GM12801 (cell line): ENCODE data around the gene HLA-DOA.

Experiments
- CTCF ChIP-seq: IDR thresholded peaks from one replicate; pipeline ENCODE4 v1.5.1; 2011; ENCODE audit warnings: control low read depth; ENCODE audit not compliant: insufficient read length; ENCODE audit errors: extremely low read depth

Gene HLA-DOA

GRCh38 chr6:32983493-32983848, 25.9 kb downstream of the HLA-DOA start:
- TF ChIP-seq CTCF: no peak

- TF ChIP-seq CTCF: no peak
These were observed 26.5 kb downstream of the HLA-DOA start for GRCh38 chr6:32982702-32983492.

- TF ChIP-seq CTCF: no peak
These were observed 27.2 kb downstream of the HLA-DOA start for GRCh38 chr6:32982084-32982701.

- no peak for TF ChIP-seq CTCF
These were observed 28.8 kb downstream of the HLA-DOA start for GRCh38 chr6:32980488-32981038.

- no peak for TF ChIP-seq CTCF
These were observed 29.5 kb downstream of the HLA-DOA start for GRCh38 chr6:32979720-32980487.

GRCh38 chr6:32977953-32978324, 31.5 kb downstream of the HLA-DOA start:
- TF ChIP-seq CTCF: no peak

- no peak for TF ChIP-seq CTCF
These were observed 32.0 kb downstream of the HLA-DOA start for GRCh38 chr6:32977272-32977952.
